ENCODE results near the gene DDX28.

The DDX28 gene

DNA sequence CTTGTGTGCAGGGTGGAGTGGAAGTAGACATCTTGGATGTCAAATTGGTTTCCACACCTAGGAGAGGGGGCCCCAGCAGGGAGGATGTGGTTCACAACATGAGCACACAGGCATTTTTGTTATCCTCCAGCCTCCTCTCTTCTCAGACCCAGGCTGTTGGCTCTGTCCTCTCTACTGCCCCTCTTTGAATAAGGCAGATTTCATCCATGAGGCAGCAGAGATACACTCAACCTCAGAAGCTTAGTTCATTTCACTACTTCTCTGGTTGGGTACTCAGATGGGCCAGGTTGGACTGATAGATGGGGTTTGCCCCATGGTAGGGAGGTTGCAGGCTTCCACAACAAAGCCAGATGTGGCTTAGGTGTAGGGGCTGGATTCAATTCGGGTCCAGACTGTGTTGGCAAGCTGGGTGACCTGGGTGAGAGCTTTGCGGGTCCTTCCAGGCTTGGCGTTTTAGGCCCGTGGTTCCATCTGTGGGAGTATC, 39.9 kb upstream of the DDX28 start:
- H3K4me1 ChIP-seq (ENCODE audit: control insufficient read depth in 1 of 2, insufficient read depth in 1 of 2, low read depth in 1 of 2, low read length in 1 of 2), result peaks cover 72 to 78% of the 10 kb centered on the region in 2 experiments
- H3K4me3 ChIP-seq (ENCODE audit: low read depth in 1 of 2, low read length in 1 of 2), result no peak overlapping the region
- TF ChIP-seq, protein P1, sequence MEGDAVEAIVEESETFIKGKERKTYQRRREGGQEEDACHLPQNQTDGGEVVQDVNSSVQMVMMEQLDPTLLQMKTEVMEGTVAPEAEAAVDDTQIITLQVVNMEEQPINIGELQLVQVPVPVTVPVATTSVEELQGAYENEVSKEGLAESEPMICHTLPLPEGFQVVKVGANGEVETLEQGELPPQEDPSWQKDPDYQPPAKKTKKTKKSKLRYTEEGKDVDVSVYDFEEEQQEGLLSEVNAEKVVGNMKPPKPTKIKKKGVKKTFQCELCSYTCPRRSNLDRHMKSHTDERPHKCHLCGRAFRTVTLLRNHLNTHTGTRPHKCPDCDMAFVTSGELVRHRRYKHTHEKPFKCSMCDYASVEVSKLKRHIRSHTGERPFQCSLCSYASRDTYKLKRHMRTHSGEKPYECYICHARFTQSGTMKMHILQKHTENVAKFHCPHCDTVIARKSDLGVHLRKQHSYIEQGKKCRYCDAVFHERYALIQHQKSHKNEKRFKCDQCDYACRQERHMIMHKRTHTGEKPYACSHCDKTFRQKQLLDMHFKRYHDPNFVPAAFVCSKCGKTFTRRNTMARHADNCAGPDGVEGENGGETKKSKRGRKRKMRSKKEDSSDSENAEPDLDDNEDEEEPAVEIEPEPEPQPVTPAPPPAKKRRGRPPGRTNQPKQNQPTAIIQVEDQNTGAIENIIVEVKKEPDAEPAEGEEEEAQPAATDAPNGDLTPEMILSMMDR (IDR thresholded peaks at IDR 0.05), result no peak
- H3K27me3 ChIP-seq, result no peaks in the 10 kb centered on the region
- H3K36me3 ChIP-seq, result peaks cover 13% of the 10 kb centered on the region
- H3K27ac ChIP-seq, result peak overlapping the region; percentile 87
- no peaks in the 10 kb centered on the region for H3K9me3 ChIP-seq

DNA sequence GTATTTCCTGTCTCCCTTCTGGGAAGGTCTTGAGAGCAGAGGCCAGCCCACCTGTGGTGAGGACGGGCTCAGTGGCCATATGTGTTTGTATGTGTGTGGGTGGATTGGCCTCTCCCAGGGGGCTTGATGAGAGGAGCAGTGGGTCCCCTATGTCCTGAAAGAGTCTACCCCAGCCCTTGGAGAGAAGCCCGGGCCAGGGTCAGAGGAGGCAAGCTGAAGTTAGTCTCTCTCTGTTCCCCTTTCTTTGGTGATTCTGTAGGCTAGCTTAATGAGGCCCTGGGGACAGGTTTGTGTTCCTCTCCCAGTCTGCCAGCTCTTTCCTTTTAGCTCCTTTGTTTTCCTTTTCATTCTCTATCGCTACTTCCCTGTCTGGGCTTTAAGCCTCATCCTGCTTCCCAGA, 38.4 kb upstream of the DDX28 start:
- Histone ChIP-seq H3K4me3 (ENCODE audit: low read depth in 1 of 2, low read length in 1 of 2) (no peak overlapping the region), H3K27ac (peak overlapping the region; percentile 87), H3K9me3 (no peaks in the 10 kb centered on the region), H3K4me1 (ENCODE audit: control insufficient read depth in 1 of 2, insufficient read depth in 1 of 2, low read depth in 1 of 2, low read length in 1 of 2) (peaks cover 69 to 73% of the 10 kb centered on the region in 2 experiments), H3K36me3 (peaks cover 8% of the 10 kb centered on the region), H3K27me3 (no peaks in the 10 kb centered on the region)
- TF ChIP-seq, protein P1 (IDR thresholded peaks at IDR 0.05), result no peak

GRCh38 chr16:68059804-68060203, 36.8 kb upstream of the DDX28 start:
- Histone ChIP-seq H3K9me3 (no peaks in the 10 kb centered on the region), H3K4me1 (ENCODE audit: control insufficient read depth in 1 of 2, insufficient read depth in 1 of 2, low read depth in 1 of 2, low read length in 1 of 2) (peaks cover 53 to 57% of the 10 kb centered on the region in 2 experiments), H3K4me3 (ENCODE audit: low read depth in 1 of 2, low read length in 1 of 2) (no peak overlapping the region), H3K27me3 (no peaks in the 10 kb centered on the region), H3K36me3 (peaks cover 7% of the 10 kb centered on the region), H3K27ac (peak overlapping the region; percentile 87)
- TF ChIP-seq, protein P1 (IDR thresholded peaks at IDR 0.05), result no peak

GRCh38 chr16:68055395-68055794, 32.4 kb upstream of the DDX28 start:
- peaks cover 27 to 32% of the 10 kb centered on the region in 2 experiments for H3K4me1 ChIP-seq (ENCODE audit: control insufficient read depth in 1 of 2, insufficient read depth in 1 of 2, low read depth in 1 of 2, low read length in 1 of 2)
- no peaks in the 10 kb centered on the region for H3K9me3 ChIP-seq
- TF ChIP-seq, protein P1 (IDR thresholded peaks at IDR 0.05), result no peak
- peaks cover 18% of the 10 kb centered on the region for H3K36me3 ChIP-seq
- no peaks in the 10 kb centered on the region for H3K27me3 ChIP-seq
- no peak overlapping the region for H3K4me3 ChIP-seq (ENCODE audit: low read depth in 1 of 2, low read length in 1 of 2)
- H3K27ac ChIP-seq, result no peak overlapping the region

GRCh38 chr16:68049449-68049848, 26.4 kb upstream of the DDX28 start:
- peaks cover 20 to 26% of the 10 kb centered on the region in 2 experiments for H3K4me1 ChIP-seq (ENCODE audit: control insufficient read depth in 1 of 2, insufficient read depth in 1 of 2, low read depth in 1 of 2, low read length in 1 of 2)
- peaks cover 20% of the 10 kb centered on the region for H3K36me3 ChIP-seq
- H3K27ac ChIP-seq, result peak overlapping the region; percentile 30
- no peak overlapping the region for H3K4me3 ChIP-seq (ENCODE audit: low read depth in 1 of 2, low read length in 1 of 2)
- TF ChIP-seq, protein P1 (IDR thresholded peaks at IDR 0.05), result no peak
- no peaks in the 10 kb centered on the region for H3K9me3 ChIP-seq
- H3K27me3 ChIP-seq, result no peaks in the 10 kb centered on the region

All from neutrophil (primary cell).